ENCODE results near the gene SHISA9. TPM values are rescaled to one million over a fixed set of nuclear protein-coding genes. Genes with fewer than 3 reads are reported as not detected.

The SHISA9 gene
- total and polyA plus RNA-seq, 2 of the 4 experiments (the other 2 are of a cell fraction), result under 0.01 TPM; not detected in 1

GRCh38 chr16:13103831-13104530, 202.6 kb downstream of the SHISA9 start:
- H4K20me1 ChIP-seq (ENCODE audit: insufficient read depth, low read length), result no peaks in the 10 kb centered on the region
- in situ Hi-C loops (cut with MboI; ENCODE audit: low sequenced_read_pairs), result no loop called here

More at GRCh38 chr16:13103831-13104530, 202.6 kb downstream of the SHISA9 start:
- ChIA-PET CTCF (no interaction called here), POLR2A (ENCODE audit: unreplicated experiment) (no interaction called here)
- Histone ChIP-seq H3K4me3 (ENCODE audit: insufficient read depth, low read depth, low read length) (no peak overlapping the region), H3K14ac (replicated peaks; ENCODE audit: low read depth, low read length) (no peak overlapping the region), H3K23ac (ENCODE audit: low read depth, low read length) (no peak overlapping the region), H3K36me3 (ENCODE audit: control insufficient read depth, insufficient read depth, low read length) (no peaks in the 10 kb centered on the region), H3K79me1 (ENCODE audit: low read depth in 1 of 2, low read length in 2 of 2) (no peaks in the 10 kb centered on the region), H3K56ac (ENCODE audit: extremely low read depth, insufficient read depth, low read length) (no peak overlapping the region), H3K9ac (ENCODE audit: low read depth, low read length) (no peak overlapping the region), H3K9me1 (ENCODE audit: insufficient read depth, low read length) (no peaks in the 10 kb centered on the region), H2AK5ac (ENCODE audit: low read depth, low read length) (no peak overlapping the region), H4K5ac (ENCODE audit: low read depth, low read length) (no peak overlapping the region), H2BK5ac (ENCODE audit: low read depth, low read length, poor library complexity, severe bottlenecking) (no peak overlapping the region), H2AFZ (replicated peaks; ENCODE audit: low read length, poor library complexity) (no peak overlapping the region), H2BK120ac (ENCODE audit: low read depth, low read length) (no peak overlapping the region), H3K27me3 (ENCODE audit: control insufficient read depth, insufficient read depth, low read length) (no peaks in the 10 kb centered on the region), H4K8ac (ENCODE audit: low read depth in 2 of 2, low read length in 2 of 2) (no peak overlapping the region), H2BK20ac (ENCODE audit: low read depth, low read length) (no peak overlapping the region), H2AK9ac (replicated peaks; ENCODE audit: low read depth, low read length, poor library complexity) (no peak overlapping the region), H3K9me3 (ENCODE audit: control insufficient read depth, insufficient read depth, low read length) (peaks cover 26% of the 10 kb centered on the region), H2BK15ac (ENCODE audit: low read depth, low read length) (no peak overlapping the region), H3K4me1 (ENCODE audit: control insufficient read depth, insufficient read depth, low read length) (no peaks in the 10 kb centered on the region), H3K27ac (ENCODE audit: insufficient read depth, low read length) (no peak overlapping the region), H3K18ac (ENCODE audit: low read depth, low read length) (no peak overlapping the region), H3K4ac (ENCODE audit: low read depth, low read length) (no peak overlapping the region), H3K4me2 (ENCODE audit: low read depth, low read length) (no peak overlapping the region), H4K91ac (ENCODE audit: insufficient read depth, low read depth, low read length) (no peak overlapping the region)
- BruUV-seq (replicated peaks), result no TSS peak
- ATAC-seq (ENCODE audit: low read depth), result no peak
- DNase-seq, result no peak
- TF ChIP-seq MXI1 (IDR thresholded peaks at IDR 0.05; ENCODE audit: borderline replicate concordance, low read depth, low read length) (no peak), RFX5 (IDR thresholded peaks at IDR 0.05; ENCODE audit: low read depth, low read length) (no peak), USF2 (IDR thresholded peaks at IDR 0.05; ENCODE audit: low read depth, low read length) (no peak), FOS (IDR thresholded peaks at IDR 0.05; ENCODE audit: low read depth, low read length) (no peak), CHD1 (IDR thresholded peaks at IDR 0.05; ENCODE audit: low read depth, low read length) (no peak), RAD21 (IDR thresholded peaks at IDR 0.05; ENCODE audit: low read length) (no peak), BHLHE40 (IDR thresholded peaks at IDR 0.05; ENCODE audit: low read depth, low read length) (no peak), NFE2L2 (IDR thresholded peaks at IDR 0.05; ENCODE audit: low read depth, low read length) (no peak), CTCF (conservative IDR thresholded peaks at IDR 0.05; ENCODE audit: low read depth, low read length) (no peak), MAFK (IDR thresholded peaks at IDR 0.05; ENCODE audit: low read depth, low read length) (no peak), POLR2A (IDR thresholded peaks at IDR 0.05; ENCODE audit: low read depth, low read length) (no peak), ELK1 (IDR thresholded peaks at IDR 0.05; ENCODE audit: borderline replicate concordance, low read depth, low read length) (no peak), MAZ (IDR thresholded peaks at IDR 0.05; ENCODE audit: borderline replicate concordance, low read depth, low read length) (no peak), RCOR1 (IDR thresholded peaks at IDR 0.05; ENCODE audit: insufficient replicate concordance, low read length) (no peak)
- intact Hi-C loops (cut with micrococcal nuclease), result no loop called here
- dilution Hi-C loops (cut with HindIII; ENCODE audit: low sequenced_read_pairs, unreplicated experiment), result no loop called here
- WGBS, 2 experiments (ENCODE audit: extremely low coverage in 2 of 2, insufficient read length in 1 of 2), result 47% methylated on average over 2 of the region's 6 CpGs; no CpG with 5 or more reads in 1 of the 2 experiments
